D721Med (cell line): ENCODE measurements around the gene MRPL20.
"Not testable (repeated sequence)": the region's sequence is repeated elsewhere in the genome, so short reads cannot be mapped to it uniquely, and the experiment has no call there.

Source experiments
- DNase-seq: peaks from one replicate; pipeline ENCODE4 v3.0.0; 2011; ENCODE audit warnings: low spot score; ENCODE audit not compliant: insufficient read length
- FAIRE-seq: peaks from 2 replicates; lab custom pipeline; 2011; peaks lifted over from hg19 to GRCh38; lab: Jason Lieb, UNC
- TF ChIP-seq, protein P1 (sequence below): IDR thresholded peaks from 2 replicates; pipeline ENCODE4 v1.5.1; 2012; ENCODE audit warnings: mild to moderate bottlenecking, control low read depth; ENCODE audit not compliant: insufficient read depth; ENCODE audit errors: missing control alignments

Gene MRPL20

DNA sequence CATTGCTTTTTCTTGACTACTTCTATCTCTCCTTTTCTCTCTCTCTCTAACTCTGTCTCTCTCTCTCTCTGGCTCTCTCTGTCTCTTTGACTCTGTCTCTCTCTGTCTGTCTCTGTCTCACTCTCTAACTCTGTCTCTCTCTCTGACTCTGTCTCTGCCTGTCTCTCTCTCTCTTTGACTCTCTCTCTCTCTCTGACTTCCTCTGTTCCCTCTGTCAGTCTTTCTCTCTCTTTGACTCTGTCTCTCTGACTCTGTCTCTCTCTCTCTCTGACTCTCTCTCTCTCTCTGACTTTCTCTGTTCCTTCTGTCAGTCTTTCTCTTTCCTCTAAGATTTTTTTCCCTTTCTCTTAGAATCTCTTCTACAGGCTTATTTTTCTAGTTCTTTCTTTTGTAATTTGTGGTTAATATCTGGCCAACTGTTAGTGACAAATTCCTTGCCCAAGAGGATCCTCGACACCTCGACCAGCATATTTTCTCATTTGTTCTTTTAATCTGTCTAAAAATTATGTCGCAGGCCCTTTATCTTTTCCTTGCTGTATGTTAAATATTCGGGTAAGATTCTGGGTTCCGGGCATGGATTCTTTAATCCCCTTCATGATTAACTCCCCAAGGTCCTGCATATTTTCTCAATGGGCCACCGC lies 42.1 kb upstream of the MRPL20 start, which contains the start of gene ATAD3C:
TSS of gene ATAD3C (plus strand) at position 591 of the 641 bp plus-strand sequence. CDS start 995 bp downstream, outside the sequence.
- no peak for DNase-seq
- FAIRE-seq, result no peak
- TF ChIP-seq, protein P1, sequence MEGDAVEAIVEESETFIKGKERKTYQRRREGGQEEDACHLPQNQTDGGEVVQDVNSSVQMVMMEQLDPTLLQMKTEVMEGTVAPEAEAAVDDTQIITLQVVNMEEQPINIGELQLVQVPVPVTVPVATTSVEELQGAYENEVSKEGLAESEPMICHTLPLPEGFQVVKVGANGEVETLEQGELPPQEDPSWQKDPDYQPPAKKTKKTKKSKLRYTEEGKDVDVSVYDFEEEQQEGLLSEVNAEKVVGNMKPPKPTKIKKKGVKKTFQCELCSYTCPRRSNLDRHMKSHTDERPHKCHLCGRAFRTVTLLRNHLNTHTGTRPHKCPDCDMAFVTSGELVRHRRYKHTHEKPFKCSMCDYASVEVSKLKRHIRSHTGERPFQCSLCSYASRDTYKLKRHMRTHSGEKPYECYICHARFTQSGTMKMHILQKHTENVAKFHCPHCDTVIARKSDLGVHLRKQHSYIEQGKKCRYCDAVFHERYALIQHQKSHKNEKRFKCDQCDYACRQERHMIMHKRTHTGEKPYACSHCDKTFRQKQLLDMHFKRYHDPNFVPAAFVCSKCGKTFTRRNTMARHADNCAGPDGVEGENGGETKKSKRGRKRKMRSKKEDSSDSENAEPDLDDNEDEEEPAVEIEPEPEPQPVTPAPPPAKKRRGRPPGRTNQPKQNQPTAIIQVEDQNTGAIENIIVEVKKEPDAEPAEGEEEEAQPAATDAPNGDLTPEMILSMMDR, result no peak

DNA sequence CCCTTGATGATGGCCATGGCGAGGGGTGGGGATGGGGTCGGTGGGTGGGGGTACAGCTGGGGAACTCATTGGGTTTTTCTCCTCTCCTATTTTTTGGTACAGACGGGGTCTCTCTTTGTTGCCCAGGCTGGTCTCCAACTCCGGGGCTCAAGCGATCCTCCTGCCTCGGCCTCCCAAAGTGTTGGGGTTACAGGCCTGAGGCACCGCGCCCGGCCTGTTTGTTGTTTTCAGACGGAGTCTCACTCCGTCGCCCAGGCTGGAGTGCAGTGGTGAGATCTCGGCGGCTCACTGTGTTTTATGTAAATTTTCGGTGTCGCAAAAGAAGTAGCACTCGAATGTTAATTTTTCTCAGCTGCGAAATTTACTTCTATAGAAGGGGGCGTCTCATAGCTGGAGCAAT lies 39.5 kb upstream of the MRPL20 start:
- not testable (repeated sequence) for FAIRE-seq, DNase-seq

DNA sequence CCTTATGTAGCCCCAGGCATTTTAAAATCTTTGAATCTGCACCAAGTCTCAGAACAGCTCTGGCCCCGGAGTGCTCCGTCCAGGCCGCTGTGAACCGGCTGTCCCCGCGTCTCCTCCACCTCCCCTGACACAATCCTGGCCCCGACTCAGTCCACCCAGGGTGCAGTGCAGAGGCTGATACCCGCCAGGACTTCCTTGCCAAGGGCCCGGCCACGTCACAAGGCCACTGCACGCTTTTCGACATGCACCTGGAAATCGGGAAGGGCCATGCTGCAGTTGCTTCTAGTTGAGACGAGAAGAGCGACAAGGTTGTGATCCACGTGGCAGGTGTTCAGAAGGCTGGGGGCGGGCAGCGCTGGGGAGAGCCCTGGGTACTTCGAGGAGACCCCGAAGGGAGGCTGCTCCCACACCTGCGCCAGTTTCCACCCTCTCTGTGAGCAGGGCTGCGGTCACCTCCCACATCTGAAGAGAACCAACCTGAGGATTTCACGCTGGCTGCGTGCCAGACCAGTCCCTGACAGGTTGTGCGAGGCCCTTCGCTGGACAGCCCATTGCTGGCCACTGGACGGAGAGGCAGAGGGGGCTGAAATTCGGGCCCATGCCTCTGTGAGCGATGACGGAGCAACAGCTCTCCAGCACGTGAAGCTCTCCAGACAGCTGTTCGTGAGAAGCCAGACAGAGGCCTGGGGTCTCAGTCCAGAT lies 35.1 kb upstream of the MRPL20 start:
- FAIRE-seq, result no peak
- TF ChIP-seq, protein P1, result no peak

DNA sequence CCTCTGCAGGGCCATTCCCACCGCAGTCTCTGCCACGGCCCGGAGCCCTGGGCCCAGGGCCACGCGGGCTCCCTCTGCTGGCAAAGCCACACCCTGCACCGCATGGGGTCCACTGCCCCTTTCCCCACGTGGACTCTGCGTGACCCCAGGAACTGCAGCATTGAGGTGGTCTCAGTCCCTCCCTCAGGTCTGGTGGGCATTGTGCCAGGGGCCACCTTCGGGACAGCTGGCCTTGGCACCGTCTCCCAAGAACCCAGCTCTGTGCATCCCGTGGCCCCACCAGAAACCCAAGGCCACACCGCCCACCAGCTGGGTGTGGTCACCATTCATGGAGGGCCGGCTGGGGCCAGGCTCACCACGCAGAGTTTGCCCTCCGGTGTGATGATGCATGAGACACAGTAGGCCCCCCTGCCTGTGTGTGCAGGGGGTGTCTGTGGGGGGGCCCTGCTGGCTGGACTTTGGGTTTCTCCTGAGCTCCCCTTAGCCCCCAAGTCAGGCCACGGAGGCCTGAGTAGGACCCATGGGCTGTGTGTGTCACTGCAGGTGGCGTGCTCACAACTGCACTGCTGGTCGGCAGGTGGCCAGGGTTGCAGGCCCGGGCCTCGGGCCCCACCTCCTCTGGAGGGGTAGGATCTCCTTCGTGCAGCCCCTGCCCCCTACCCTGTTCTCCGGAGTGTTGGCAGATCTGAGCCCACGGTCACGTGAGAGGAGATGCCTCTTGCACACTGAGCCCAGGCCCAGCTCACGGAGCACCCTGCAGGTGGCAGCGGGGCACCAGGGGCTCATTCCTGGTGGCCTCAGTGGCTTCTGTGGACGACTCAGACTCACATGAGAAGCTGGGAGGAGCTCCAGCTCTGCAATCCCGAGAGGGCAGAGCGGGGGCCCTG lies 34.2 kb upstream of the MRPL20 start:
- DNase-seq (peak; percentile 67), FAIRE-seq (no peak)
- TF ChIP-seq, protein P1, result peak; percentile 70

More for the DNA sequence above, 35.1 kb upstream of the MRPL20 start:
- no peak for DNase-seq

DNA sequence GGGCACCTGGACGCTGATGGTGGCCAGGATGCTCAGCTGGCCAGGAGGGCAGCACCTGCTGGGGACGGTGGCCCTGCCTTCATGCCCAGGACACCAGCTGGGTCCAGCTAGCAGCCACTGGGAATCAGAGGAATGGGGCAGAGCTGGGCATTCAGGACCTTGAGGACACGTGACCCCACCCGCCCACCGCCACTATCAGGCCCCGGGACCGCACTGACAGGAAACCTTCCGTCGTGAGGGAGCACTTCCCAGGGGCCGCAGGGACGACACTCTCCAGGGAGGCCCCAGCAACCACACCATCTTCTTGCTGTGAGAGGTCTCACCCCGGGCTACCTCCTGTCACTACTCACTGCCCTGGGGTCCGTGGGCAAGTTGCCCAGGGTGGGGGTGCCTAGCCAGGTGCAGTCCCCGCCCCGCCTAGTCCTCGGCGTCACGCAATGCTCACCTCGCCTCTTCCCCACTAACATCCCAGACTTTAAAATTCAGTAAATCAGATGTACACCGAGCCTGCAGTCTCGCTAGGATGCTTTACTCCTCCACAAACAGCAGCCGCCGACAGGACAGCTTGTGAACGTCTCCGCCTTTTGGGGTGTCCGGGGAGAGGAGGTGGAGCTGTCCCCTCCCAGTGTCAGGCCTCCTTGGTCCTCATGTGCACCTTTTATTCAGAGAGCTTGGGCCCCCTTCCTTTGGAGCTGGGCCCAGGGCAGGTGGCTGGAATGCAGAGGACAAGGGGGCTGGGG lies 33.3 kb upstream of the MRPL20 start:
- no peak for FAIRE-seq
- DNase-seq, result no peak
- TF ChIP-seq, protein P1, result no peak

DNA sequence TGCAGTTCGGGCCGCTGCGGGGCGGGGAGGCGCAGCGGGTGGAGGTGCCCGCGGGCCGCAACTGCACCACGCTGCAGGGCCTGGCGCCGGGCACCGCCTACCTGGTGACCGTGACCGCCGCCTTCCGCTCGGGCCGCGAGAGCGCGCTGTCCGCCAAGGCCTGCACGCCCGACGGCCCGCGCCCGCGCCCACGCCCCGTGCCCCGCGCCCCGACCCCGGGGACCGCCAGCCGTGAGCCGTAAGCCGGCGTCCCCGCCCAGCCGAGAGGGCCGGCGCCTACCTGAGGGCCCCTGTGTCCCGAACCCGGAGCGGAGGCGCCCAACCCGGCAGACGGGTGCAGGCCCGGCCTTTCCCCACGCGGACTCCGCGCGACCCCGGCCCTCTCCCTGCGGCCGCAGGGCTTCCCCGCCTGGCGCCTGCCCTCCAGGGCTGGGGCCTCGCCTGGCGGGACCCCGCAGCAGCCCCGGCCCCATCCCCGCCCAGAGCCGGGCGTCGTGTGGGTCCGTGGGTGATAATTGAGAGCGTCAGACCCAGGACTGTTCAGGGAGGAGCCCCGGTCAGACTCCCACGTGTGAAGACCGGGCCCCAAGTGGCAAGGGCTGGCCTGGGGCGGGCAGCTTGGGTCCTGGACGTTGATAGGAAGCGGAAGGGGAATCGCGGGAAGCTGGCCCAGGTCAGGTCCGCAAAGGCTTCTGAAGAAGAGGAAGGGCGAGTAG lies 32.6 kb upstream of the MRPL20 start:
- DNase-seq, result peak; percentile 2
- TF ChIP-seq, protein P1, result no peak
- no peak for FAIRE-seq
